ENCODE data around the gene GPR151.
"Not testable (repeated sequence)": the region's sequence is repeated elsewhere in the genome, so short reads cannot be mapped to it uniquely, and the experiment has no call there.

The GPR151 gene

DNA sequence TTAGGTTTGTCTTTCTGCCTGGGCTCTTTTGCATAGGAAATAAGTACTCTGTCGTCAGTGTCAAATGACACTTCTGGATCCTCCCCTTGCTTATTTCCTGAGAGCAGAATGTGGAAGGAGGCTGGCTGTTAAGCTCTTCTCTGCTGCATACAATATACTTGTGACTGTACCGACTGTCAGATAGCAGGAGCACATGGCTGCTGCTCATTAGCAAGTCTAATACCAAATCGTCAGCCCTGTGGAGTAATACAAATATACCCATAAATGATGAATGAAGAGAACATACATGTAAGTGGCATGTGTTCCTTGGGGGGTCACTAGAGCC, at the start of gene GPR151:
Gene GPR151 (minus strand): TSS at position 40 of the 325 bp plus-strand sequence. CDS start 77 bp downstream, outside the sequence.
- no peak for DNase-seq (ENCODE audit: low read depth)

GRCh38 chr5:146564007-146564762, 48.2 kb upstream of the GPR151 start:
- no peak for DNase-seq (ENCODE audit: low read depth)

GRCh38 chr5:146562461-146562860, 46.5 kb upstream of the GPR151 start:
- no peak for DNase-seq (ENCODE audit: low read depth)

GRCh38 chr5:146561711-146562110, 45.7 kb upstream of the GPR151 start:
- DNase-seq (ENCODE audit: low read depth), result no peak

- no peak for DNase-seq (ENCODE audit: low read depth)
Measured at GRCh38 chr5:146560205-146560812, 44.3 kb upstream of the GPR151 start.

GRCh38 chr5:146556884-146557283, 40.9 kb upstream of the GPR151 start:
- not testable (repeated sequence) for DNase-seq (ENCODE audit: low read depth)

- DNase-seq (ENCODE audit: low read depth), result no peak
Measured at GRCh38 chr5:146553446-146553845, 37.5 kb upstream of the GPR151 start.

GRCh38 chr5:146549615-146550014, 33.6 kb upstream of the GPR151 start:
- no peak for DNase-seq (ENCODE audit: low read depth)

DNA sequence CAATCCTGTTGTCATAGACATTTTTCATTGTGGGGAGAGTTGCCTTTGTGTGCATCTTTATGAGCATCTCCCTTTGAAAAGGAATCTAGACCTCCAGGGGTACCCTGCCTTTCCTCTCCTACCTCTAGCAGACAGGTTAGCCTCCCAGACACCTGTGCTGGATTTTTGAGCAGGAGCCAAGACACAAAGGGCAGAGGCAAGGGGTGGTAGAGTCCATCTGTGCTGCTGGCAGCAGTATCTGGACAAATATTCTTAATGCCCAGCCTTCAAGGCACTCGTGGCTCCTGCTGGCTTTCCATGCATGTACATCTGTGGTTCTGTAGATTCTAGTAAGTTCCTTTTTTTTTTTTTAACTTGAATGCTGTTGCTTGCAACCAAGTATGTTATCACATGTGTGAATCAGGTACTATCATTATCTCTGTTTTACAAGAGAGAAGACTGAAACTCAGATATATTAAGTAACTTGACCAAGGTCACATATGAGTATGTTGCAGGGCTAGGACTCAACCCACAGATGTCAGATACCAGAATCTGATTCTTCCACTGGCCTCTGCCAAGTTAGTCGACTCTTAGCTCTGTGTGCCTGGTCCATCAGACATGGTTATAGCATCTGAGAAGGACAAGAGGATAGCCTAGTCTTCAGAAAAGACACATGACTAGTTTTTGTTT, 32.9 kb upstream of the GPR151 start:
- DNase-seq (ENCODE audit: low read depth), result no peak

- no peak for DNase-seq (ENCODE audit: low read depth)
Measured at GRCh38 chr5:146544232-146544631, 28.2 kb upstream of the GPR151 start.

DNA sequence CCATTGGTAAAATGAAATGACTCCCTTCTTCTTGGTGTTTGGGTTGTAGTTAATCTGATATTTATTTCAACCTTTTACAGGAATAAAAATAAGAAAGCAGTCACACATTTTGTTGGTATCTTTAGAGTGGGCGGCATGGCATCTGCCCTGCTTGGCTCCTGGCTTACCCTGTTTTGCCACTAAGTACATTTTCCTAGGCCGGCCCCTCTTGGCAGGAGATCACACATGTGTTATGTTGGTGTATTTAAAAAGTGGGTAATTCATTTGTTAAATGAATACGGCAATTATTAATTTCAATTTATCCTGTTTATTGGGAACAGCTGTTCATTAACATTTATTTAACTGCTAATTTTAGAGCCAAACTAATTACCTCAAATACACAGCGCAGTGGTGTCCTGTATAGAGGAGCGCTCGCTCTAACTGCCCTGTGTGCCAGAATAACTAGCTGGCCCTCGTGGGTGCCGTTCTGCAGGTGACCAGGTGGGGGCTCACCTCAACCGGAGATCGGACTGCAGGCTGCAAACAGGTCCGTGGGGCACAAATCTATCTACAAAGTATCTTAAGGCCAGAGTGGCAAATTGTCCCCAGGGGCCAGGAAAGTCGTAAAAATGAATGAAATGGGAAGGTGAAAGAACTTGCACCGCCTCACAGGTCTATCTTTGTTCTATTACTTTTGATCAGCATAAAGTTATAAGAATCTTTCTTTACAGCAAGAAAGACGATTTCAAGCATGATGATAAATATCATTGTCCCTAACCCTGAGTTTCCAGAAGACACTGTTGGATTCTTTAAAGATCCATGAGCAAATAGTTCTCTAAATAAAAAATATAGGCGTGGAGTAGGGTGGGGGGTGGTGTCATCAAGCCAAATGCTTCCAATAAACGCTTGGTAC, 26.2 kb upstream of the GPR151 start:
- peak; percentile 39 for DNase-seq (ENCODE audit: low read depth)

DNA sequence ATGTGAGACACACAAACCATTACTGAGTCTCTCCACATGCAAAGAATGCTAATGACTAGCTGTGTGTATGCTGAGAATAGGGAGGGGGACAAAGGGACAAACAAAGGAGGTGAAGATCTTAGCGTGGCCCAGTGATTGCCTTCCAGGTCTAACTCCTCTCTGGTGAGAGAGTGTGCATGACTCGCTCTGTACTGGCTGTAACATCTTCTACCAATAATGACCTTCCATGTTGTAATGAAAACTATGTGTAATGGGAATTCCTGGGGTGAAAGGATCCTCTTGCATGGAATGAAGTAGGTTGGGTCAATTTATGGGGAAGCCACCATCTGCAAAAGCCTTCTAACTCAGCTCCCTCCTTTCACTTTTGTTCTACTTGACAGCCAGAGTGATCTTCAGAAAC, 24.4 kb upstream of the GPR151 start:
- DNase-seq (ENCODE audit: low read depth), result no peak

DNA sequence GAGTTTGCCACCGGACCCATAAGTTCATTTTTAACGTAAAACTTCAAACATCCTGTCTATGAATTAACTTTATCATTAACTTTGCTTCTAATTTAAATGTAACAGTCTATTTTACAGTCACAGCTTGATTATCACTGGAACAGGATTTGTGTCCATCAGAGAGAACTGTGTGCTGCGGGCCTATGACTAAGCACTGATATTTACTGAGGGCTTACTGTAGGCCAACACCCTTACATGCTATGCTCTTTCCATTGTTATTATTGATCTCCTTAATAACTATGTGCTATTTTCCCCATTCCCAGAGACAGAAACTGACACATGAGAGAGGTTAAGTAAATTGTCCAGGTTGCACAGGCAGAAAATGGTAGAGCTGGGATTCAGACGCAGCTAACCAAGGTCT, 24.0 kb upstream of the GPR151 start:
- no peak for DNase-seq (ENCODE audit: low read depth)

GRCh38 chr5:146538432-146538831, 22.4 kb upstream of the GPR151 start:
- no peak for DNase-seq (ENCODE audit: low read depth)

DNA sequence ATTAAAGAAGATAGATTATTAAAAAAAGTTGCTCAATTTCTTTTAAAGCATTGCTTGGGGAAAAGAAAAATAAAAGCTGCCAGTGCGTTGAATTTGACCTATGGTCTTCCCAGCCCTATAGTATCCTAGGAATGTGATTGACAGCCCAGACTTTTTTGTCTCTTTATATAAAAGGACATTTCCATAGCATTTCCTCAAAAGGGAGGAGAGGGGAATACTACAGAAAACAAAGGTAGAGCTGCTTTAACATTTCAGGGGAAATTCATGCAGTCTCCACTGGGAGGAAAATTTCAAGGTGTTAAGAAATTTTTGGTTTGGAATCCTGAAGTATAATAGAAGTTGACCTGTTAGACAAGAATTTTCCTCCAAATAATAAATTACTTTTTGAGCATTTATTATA, 17.9 kb upstream of the GPR151 start:
- no peak for DNase-seq (ENCODE audit: low read depth)

GRCh38 chr5:146533260-146533857, 17.4 kb upstream of the GPR151 start:
- peak; percentile 33 for DNase-seq (ENCODE audit: low read depth)

DNA sequence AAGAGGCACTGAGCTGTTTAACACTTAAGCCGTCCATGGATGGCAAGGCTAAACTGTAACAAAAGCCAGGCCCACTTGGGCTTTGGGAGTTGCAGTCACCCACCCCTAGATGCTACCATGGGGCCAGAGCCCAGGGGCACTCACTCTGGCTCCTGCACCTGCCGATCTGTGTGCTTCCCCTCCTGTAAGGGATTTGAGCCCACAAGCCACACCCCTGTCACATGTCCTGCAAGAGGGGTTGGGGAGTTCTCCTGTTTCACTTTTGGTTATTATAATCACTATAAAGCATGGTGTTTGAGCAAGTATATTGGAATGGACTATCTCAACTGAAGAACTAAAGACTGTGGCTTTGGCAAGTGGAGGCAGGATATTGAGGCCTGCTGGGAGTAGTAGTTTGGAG, 14.0 kb upstream of the GPR151 start:
- no peak for DNase-seq (ENCODE audit: low read depth)

- DNase-seq (ENCODE audit: low read depth), result no peak
Measured at GRCh38 chr5:146528236-146528635, 12.2 kb upstream of the GPR151 start.

GRCh38 chr5:146527785-146528184, 11.8 kb upstream of the GPR151 start:
- no peak for DNase-seq (ENCODE audit: low read depth)

DNA sequence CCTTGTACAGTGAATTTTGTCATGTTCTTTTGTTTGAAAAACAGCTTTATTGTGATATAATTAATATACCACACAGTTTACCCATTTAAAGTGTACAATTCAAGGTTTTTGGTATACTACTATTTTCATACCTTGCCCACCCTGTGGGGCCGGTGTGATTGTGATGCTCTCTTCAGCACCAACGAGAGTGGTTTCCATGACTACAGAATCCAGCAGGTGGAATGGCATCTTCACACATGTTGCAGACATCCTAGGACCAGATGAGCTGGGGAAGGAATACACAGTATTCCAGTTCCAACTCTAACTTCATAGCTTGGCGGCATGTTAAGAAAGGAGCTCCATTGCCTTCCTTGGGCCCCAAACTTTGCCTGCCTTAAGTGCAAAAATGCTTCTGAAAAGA, 7.7 kb upstream of the GPR151 start:
- no peak for DNase-seq (ENCODE audit: low read depth)

- no peak for DNase-seq (ENCODE audit: low read depth)
Measured at GRCh38 chr5:146521403-146522106, 5.6 kb upstream of the GPR151 start.

Data from fibroblast of gingiva (primary cell).